HG03159 (cell line): ENCODE data around the gene GGCT.
"Not testable (repeated sequence)": the region's sequence is repeated elsewhere in the genome, so short reads cannot be mapped to it uniquely, and the experiment has no call there.

ENCODE experiments used
- ATAC-seq: cut with Tn5 transposase; IDR thresholded peaks from one replicate; pipeline ENCODE4 v1.9.1; 2021; ENCODE audit warnings: mild to moderate bottlenecking, moderate library complexity; ENCODE audit not compliant: unreplicated experiment

Gene GGCT

GRCh38 chr7:30519122-30519521, 14.5 kb upstream of the GGCT start:
- ATAC-seq, result no peak

GRCh38 chr7:30515761-30516160, 11.1 kb upstream of the GGCT start:
- ATAC-seq, result no peak

- ATAC-seq, result no peak
These were observed 10.1 kb upstream of the GGCT start for GRCh38 chr7:30514776-30515175.

GRCh38 chr7:30514177-30514576, 9.5 kb upstream of the GGCT start:
- no peak for ATAC-seq

GRCh38 chr7:30513762-30514161, 9.1 kb upstream of the GGCT start:
- ATAC-seq, result no peak

GRCh38 chr7:30511973-30512662, 7.5 kb upstream of the GGCT start:
- no peak for ATAC-seq

- no peak for ATAC-seq
These were observed 6.9 kb upstream of the GGCT start for GRCh38 chr7:30511494-30511893.

- ATAC-seq, result no peak
These were observed 5.8 kb upstream of the GGCT start for GRCh38 chr7:30510124-30511075.

GRCh38 chr7:30509171-30509857, 4.7 kb upstream of the GGCT start:
- ATAC-seq, result not testable (repeated sequence)

- not testable (repeated sequence) for ATAC-seq
These were observed 2.8 kb upstream of the GGCT start for GRCh38 chr7:30507346-30507900.

- ATAC-seq, result peak; percentile 25
These were observed 607 bp upstream of the GGCT start for GRCh38 chr7:30505174-30505697.

GRCh38 chr7:30503274-30504212, 1.1 kb downstream of the GGCT start:
- ATAC-seq, result no peak

- ATAC-seq, result no peak
These were observed 2.0 kb downstream of the GGCT start for GRCh38 chr7:30502470-30503251.

- no peak for ATAC-seq
These were observed 3.4 kb downstream of the GGCT start for GRCh38 chr7:30501264-30501663.

- ATAC-seq, result no peak
These were observed 11.4 kb downstream of the GGCT start for GRCh38 chr7:30493228-30493627.

GRCh38 chr7:30491417-30491816, 13.2 kb downstream of the GGCT start:
- ATAC-seq, result no peak

GRCh38 chr7:30487371-30487770, 17.3 kb downstream of the GGCT start:
- ATAC-seq, result no peak

GRCh38 chr7:30485667-30486066, 19.0 kb downstream of the GGCT start:
- ATAC-seq, result no peak

- ATAC-seq, result not testable (repeated sequence)
These were observed 23.2 kb downstream of the GGCT start for GRCh38 chr7:30481416-30481815.
